HG02763 (cell line): ENCODE data around the gene BACE1-AS.
"Not testable (repeated sequence)": the region's sequence is repeated elsewhere in the genome, so short reads cannot be mapped to it uniquely, and the experiment has no call there.

Experiments used
- ATAC-seq: cut with Tn5 transposase; IDR thresholded peaks from one replicate; pipeline ENCODE4 v1.9.1; 2021; ENCODE audit warnings: mild to moderate bottlenecking, moderate library complexity; ENCODE audit not compliant: unreplicated experiment

Gene BACE1-AS

GRCh38 chr11:117290809-117291396 lies at the start of gene BACE1-AS:
BACE1-AS (plus strand) TSS chr11:117291346.
- ATAC-seq: no peak

DNA sequence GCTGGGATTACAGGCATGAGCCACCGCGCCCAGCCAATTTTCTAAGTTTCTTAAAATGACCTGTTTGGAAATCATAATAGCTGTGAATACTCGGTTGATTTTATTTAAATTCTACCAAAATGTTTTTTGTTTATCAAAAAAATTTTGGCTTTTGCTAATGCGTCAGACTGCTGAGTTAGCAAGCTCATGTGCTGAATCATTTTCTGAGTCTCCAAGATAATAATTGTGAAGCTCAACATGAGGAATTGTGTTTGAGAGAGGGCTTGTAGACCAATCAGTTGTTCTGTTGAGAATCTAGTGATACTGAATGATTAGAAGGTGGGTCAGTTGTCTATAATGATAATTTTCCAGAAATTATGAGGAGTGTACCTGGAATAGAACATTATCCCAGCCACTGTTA lies 42.8 kb upstream of the BACE1-AS start:
- no peak for ATAC-seq

DNA sequence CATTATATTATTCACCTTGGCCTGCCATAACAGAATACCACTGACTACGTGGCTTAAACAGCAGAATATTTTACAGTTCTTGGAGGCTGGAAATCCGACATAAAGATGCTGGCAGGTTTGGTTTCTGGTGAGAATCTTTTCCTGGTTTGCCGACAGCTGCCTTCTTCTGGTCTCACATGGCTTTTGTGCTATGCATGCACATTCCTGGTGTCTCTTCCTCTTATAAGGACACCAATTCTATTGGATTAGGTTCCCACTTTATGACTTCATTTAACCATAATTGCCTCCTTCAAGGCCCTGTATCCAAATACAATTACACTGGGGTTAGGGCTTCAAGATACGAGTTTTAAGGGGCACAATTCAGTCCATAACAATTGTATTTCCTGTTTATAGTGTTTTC lies 41.6 kb upstream of the BACE1-AS start:
- no peak for ATAC-seq

DNA sequence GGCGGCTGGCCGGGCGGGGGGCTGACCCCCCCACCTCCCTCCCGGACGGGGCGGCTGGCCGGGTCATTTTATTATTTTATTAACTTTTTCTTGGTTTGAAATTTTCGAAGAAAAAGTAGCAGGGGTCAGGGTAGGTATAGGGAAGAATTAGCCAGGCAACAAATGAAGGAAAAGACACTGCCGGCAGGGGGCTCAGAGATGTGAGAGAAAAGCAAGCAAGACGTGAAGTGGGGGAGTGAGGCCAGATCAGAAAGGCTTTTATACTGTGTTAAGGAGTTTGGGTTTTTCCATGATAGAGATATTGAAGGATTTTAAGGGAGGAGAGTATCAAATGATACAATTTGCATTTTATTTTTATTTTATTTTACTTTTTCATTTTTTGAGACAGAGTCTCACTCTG lies 39.6 kb upstream of the BACE1-AS start:
- ATAC-seq: no peak

DNA sequence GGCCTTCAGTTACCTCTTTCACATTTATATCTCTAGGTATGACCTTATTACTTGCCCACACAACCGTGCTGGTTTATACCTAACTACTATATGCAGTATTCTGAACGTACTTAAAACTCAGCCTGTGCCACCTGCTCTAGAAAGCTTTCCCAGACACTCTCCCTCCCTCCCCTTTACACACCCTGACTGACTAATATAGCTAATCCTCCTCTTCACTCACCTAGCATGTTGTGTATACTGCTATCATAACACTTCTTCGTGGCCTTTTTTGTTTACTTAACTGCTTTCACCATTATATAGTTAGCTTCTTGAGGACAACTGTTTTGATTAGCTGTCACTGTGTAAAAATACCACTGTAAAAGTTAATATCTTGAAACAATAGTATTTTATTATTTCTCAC lies 35.2 kb upstream of the BACE1-AS start:
- no peak for ATAC-seq

DNA sequence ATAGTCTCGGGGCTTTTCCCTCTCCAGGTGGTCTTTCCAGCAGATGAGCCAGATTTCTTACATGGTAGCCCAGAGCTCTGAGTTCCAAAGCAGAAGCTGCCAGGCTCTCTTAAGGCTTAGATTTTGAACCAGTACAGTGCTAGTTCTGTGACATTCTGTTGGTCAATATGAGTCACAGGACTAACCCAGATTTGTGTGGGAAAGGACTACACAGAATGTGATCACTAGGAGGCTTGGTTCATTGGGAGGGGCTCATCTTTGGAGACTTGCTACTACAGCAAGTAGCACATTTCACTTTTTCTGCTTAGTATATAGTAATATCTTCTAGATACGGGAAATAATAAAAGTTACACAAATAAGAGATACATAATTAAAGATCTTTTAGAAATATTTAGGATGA lies 34.6 kb upstream of the BACE1-AS start:
- ATAC-seq: no peak

DNA sequence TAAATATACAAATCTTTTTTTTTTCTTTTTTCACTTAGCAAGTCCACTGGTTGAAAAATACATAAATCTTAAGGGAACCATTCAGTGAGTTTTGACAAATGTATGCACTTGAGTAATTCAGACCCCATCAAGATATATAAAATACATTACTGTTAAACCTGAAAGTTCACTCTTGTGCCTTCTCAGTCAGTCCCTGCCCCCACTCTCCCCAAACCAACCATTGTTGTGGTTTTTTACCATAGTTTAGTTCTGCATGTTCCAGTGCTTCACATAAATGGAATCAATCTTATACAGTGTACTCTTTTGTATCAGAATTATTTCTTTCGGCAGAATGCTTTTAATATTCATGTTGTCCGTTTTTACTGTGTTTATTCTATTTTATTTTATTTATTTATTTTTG lies 32.6 kb upstream of the BACE1-AS start:
- no peak for ATAC-seq

DNA sequence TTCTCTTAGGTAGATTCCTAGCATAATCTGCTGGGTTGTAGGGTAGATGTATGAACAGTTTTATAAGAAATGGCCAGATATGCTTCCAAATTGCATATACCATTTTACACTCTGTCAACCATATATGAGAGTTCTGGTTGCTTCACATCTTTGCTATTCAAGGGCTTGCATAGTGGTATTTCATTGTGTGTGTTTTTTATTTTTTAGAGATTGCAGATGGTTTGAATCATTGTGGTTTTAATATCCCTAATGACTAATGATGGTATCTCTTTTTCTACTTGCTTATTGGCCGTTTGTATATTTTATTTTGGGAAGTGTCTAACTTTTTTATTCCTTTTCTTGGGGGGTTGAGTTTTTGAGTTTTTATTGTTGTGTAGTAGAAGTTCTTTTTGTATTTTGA lies 31.7 kb upstream of the BACE1-AS start:
- ATAC-seq: no peak

- ATAC-seq: not testable (repeated sequence)
Measured at GRCh38 chr11:117264624-117265323, 26.4 kb upstream of the BACE1-AS start.

DNA sequence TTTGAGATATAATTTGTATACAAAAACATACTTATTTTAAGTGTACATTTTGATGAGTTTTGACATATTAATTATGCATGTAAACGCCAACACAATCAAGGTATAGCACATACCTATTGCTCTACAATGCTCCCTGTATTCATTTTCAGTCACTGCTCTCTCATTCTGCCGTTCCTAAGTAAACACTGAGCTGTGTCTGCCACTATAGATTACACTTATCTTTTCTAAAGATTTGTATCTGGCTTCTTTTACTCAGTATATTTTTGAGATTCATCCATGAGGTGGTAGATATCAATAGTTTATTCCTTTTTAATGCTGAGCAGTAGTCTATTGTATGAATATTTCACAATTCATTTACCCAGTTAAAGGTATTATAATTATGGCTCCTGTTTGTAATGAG lies 25.4 kb upstream of the BACE1-AS start:
- no peak for ATAC-seq

- ATAC-seq: no peak
Measured at GRCh38 chr11:117269856-117270255, 21.3 kb upstream of the BACE1-AS start.

- no peak for ATAC-seq
Measured at GRCh38 chr11:117271208-117271607, 19.9 kb upstream of the BACE1-AS start.

GRCh38 chr11:117272175-117272574 lies 19.0 kb upstream of the BACE1-AS start:
- ATAC-seq: not testable (repeated sequence)

DNA sequence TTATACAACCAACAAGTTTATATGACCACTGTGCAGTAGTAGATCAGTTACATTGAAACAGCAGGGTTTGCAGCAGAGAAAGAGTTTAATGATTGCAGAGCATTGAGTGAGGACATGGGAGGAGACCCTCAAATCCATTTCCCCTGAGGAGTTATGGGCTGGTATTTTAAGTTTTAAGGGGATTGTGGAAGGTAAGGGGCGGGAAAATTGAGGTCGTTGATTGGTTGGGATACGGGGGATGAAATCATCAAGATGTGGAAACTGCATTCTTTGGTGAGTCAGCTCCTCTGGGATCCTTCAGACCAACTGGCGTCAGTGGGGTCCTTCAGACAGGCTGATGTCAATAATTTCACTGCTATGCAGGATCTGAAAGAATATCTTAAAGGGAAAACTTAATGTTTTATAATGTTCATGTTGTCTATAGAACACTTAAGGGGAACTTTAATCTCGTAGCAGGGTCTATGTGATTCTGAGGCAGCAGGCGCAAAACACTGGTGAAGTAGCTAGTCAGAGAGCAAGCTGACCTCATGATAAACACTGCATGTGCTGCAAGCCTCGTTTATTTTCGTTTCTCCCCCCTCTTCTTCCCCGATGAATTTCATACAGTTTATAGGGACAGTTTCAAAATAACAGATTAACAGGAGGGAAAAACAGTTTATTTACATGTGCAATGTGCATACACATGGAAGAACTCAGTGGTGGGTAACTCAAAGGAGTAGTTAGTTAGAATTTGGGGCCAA lies 17.4 kb upstream of the BACE1-AS start:
- ATAC-seq: no peak

GRCh38 chr11:117278347-117278746 lies 12.8 kb upstream of the BACE1-AS start:
- ATAC-seq: no peak

GRCh38 chr11:117279711-117280376 lies 11.3 kb upstream of the BACE1-AS start:
- no peak for ATAC-seq

DNA sequence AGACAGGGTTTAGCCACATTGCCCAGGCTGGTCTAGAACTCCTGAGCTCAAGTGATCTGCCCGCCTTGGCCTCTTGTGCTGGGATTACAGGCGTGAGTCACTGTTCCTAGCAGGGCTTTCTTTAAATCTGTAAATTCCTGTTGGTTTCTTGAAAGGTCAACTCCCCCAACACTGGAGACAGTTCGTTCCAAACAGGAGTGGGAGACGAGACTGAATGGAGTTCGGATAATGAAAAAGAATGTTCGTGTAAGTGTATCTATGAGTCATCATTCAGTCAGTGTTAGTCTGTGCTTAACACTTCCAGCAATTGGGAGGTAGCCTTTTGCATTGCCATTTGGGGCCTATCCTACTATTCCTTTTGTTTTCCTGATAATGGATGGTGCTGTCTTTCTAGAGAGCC lies 10.0 kb upstream of the BACE1-AS start:
- no peak for ATAC-seq

DNA sequence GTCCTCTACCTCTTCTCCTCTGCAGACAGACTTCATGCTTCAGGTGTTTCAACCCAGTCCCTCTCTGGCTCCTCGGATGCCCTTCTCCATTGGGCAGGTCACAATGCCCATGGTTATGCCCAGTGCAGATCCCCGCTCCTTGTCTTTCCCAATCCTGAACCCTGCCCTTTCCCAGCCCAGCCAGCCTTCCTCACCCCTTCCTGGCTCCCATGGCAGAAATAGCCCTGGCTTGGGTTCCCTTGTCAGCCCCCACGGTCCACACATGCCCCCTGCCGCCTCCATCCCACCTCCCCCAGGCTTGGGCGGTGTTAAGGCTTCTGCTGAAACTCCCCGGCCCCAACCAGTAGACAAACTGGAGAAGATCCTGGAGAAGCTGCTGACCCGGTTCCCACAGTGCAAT lies 9.3 kb upstream of the BACE1-AS start:
- ATAC-seq: no peak

DNA sequence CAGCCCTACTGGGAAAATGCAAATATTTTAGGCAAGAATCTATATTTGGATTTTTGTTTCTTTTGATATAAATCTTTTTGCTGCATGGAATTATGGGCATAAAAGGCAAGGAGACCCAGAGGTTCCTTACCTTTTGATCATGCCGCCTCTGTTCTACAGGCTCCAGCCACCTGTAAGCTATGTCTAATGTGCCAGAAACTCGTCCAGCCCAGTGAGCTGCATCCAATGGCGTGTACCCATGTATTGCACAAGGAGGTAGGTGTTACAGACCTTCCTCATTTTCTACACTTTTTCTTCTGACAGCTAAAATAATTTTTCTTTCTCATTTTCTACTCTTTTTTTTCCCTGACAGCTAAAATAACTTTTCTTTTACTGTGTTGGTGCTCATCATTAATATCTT lies 8.2 kb upstream of the BACE1-AS start:
- ATAC-seq: no peak

- ATAC-seq: no peak
Measured at GRCh38 chr11:117284053-117284452, 7.1 kb upstream of the BACE1-AS start.

- no peak for ATAC-seq
Measured at GRCh38 chr11:117286588-117286987, 4.6 kb upstream of the BACE1-AS start.

DNA sequence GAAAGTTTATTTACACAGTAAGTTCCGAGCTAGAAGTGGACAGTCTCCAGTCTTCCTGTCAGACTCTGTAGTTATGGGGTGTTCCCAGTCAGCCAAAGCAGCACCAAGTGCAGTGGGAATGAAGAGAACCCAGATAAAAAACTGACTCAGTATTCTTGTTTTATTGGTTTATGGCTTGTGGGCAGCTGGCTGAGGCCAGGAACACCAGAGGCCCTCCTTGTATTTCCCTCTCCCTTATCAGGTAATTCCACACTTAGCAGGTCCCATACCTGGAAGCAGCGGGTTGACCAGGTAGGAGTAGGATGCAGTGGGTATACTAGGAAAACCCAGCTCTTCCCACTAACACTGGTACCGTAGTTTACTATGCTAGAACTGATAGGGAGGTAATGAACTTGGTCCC lies 3.5 kb upstream of the BACE1-AS start:
- no peak for ATAC-seq
